H9 (cell line): ENCODE data around the gene SSPN. TPM values are rescaled to one million over a fixed set of nuclear protein-coding genes. Genes with fewer than 3 reads are reported as not detected.

Experiments
- DNase-seq: peaks from one replicate; pipeline ENCODE4 v3.0.0-alpha.2; 2017
- H2AFZ ChIP-seq: one replicate; pipeline ENCODE4 v1.6.1; 2013; ENCODE audit warnings: mild to moderate bottlenecking, low read length, control low read depth, moderate library complexity
- H2AK5ac ChIP-seq: 2 replicates; pipeline ENCODE4 v1.6.1; 2013; ENCODE audit warnings: low read length, control low read depth, mixed read lengths; ENCODE audit not compliant: insufficient read length
- H2BK120ac ChIP-seq: one replicate; pipeline ENCODE4 v1.6.1; 2013; ENCODE audit warnings: low read depth, mild to moderate bottlenecking, low read length, control low read depth, inconsistent platforms; ENCODE audit not compliant: poor library complexity, severe bottlenecking
- H2BK12ac ChIP-seq: 2 replicates; pipeline ENCODE4 v1.6.1; 2013; ENCODE audit warnings: low read length, control low read depth, mixed read lengths, low read depth; ENCODE audit not compliant: insufficient read length
- H2BK15ac ChIP-seq: 2 replicates; pipeline ENCODE4 v1.6.1; 2013; ENCODE audit warnings: low read depth, low read length, control low read depth
- H2BK20ac ChIP-seq: one replicate; pipeline ENCODE4 v1.6.1; 2013; ENCODE audit warnings: low read depth, mild to moderate bottlenecking, low read length, control low read depth, inconsistent platforms; ENCODE audit not compliant: poor library complexity, severe bottlenecking
- H2BK5ac ChIP-seq: 2 replicates; pipeline ENCODE4 v1.6.1; 2013; ENCODE audit warnings: low read length, control low read depth, mixed read lengths; ENCODE audit not compliant: insufficient read length
- H3K14ac ChIP-seq: 2 replicates; pipeline ENCODE4 v1.6.1; 2013; ENCODE audit warnings: low read length, control low read depth; ENCODE audit not compliant: insufficient read depth
- H3K18ac ChIP-seq: 2 replicates; pipeline ENCODE4 v1.6.1; 2013; ENCODE audit warnings: low read depth, mild to moderate bottlenecking, mixed read lengths, low read length, control low read depth; ENCODE audit not compliant: insufficient read length
- H3K23ac ChIP-seq: 2 replicates; pipeline ENCODE4 v1.6.1; 2013; ENCODE audit warnings: low read length, control low read depth, mixed read lengths, low read depth; ENCODE audit not compliant: insufficient read length
- H3K23me2 ChIP-seq: 2 replicates; pipeline ENCODE4 v1.6.1; 2013; ENCODE audit warnings: low read depth, mild to moderate bottlenecking, mixed read lengths, low read length, control low read depth; ENCODE audit not compliant: insufficient read length, poor library complexity, severe bottlenecking
- H3K27ac ChIP-seq: 2 replicates; pipeline ENCODE4 v1.5.1; 2013; ENCODE audit warnings: low read length, control low read depth, mixed read lengths, low read depth; ENCODE audit not compliant: insufficient read length
- H3K27me3 ChIP-seq: 2 replicates; pipeline ENCODE4 v1.6.1; 2013; ENCODE audit warnings: low read length, control low read depth, inconsistent platforms; ENCODE audit not compliant: insufficient read depth
- H3K4ac ChIP-seq: 2 replicates; pipeline ENCODE4 v1.6.1; 2013; ENCODE audit warnings: low read depth, mild to moderate bottlenecking, control low read depth, inconsistent platforms, low read length, moderate library complexity
- H3K4me1 ChIP-seq: 2 replicates; pipeline ENCODE4 v1.6.1; 2013; ENCODE audit warnings: low read length, control low read depth, inconsistent platforms; ENCODE audit not compliant: insufficient read depth
- H3K4me2 ChIP-seq: 2 replicates; pipeline ENCODE4 v1.6.1; 2013; ENCODE audit warnings: low read length, control low read depth, mixed read lengths; ENCODE audit not compliant: insufficient read length, insufficient read depth
- H3K56ac ChIP-seq: 2 replicates; pipeline ENCODE4 v1.6.1; 2013; ENCODE audit warnings: low read depth, mild to moderate bottlenecking, mixed read lengths, low read length, control low read depth; ENCODE audit not compliant: insufficient read length
- H3K79me1 ChIP-seq: 2 replicates; pipeline ENCODE4 v1.6.1; 2013; ENCODE audit warnings: low read depth, mild to moderate bottlenecking, moderate library complexity, low read length, control low read depth, inconsistent platforms; ENCODE audit not compliant: insufficient read depth, poor library complexity, severe bottlenecking
- H3K79me2 ChIP-seq: 2 replicates; pipeline ENCODE4 v1.6.1; 2013; ENCODE audit warnings: low read length, control low read depth, inconsistent platforms; ENCODE audit not compliant: insufficient read depth
- H3K9ac ChIP-seq: 2 replicates; pipeline ENCODE4 v1.6.1; 2013; ENCODE audit warnings: low read length, control low read depth, mixed read lengths; ENCODE audit not compliant: insufficient read length; ENCODE audit errors: extremely low read depth
- H3K9me3 ChIP-seq: one replicate; pipeline ENCODE4 v1.6.1; 2013; ENCODE audit warnings: low read depth, low read length, inconsistent platforms; ENCODE audit not compliant: control insufficient read depth
- H3T11ph ChIP-seq: one replicate; pipeline ENCODE4 v1.6.1; 2013; ENCODE audit warnings: mild to moderate bottlenecking, low read length, control low read depth, inconsistent platforms
- H4K20me1 ChIP-seq: one replicate; pipeline ENCODE4 v1.6.1; 2013; ENCODE audit not compliant: control insufficient read depth, insufficient read length, insufficient read depth
- H4K5ac ChIP-seq: 2 replicates; pipeline ENCODE4 v1.6.1; 2013; ENCODE audit warnings: low read depth, mild to moderate bottlenecking, mixed read lengths, low read length, control low read depth; ENCODE audit not compliant: insufficient read length
- H4K8ac ChIP-seq: replicated peaks from 2 replicates; pipeline ENCODE4 v1.6.1; 2013; ENCODE audit warnings: low read length, control low read depth, mixed read lengths, low read depth; ENCODE audit not compliant: insufficient read length
- H4K91ac ChIP-seq: 2 replicates; pipeline ENCODE4 v1.6.1; 2013; ENCODE audit warnings: low read depth, mild to moderate bottlenecking, moderate library complexity, mixed read lengths, low read length, control low read depth; ENCODE audit not compliant: insufficient read length
- H3K27ac Mint-ChIP-seq, 3 experiments: 2 replicates in 2 of 3; 3 replicates in 1 of 3; pipeline ENCODE4 v1.8.0; 2020 to 2021; ENCODE audit warnings: mixed read lengths in 3 of 3, mild to moderate bottlenecking in 1 of 3, moderate library complexity in 1 of 3
- H3K27me3 Mint-ChIP-seq: 2 replicates; pipeline ENCODE4 v1.8.0; 2021; ENCODE audit warnings: low read depth, mild to moderate bottlenecking, moderate library complexity, mixed read lengths
- H3K36me3 Mint-ChIP-seq, 3 experiments: 2 replicates in 2 of 3; 3 replicates in 1 of 3; pipeline ENCODE4 v1.8.0; 2020 to 2021; ENCODE audit warnings: low read depth in 3 of 3, mixed read lengths in 3 of 3; ENCODE audit not compliant: insufficient read depth in 1 of 3
- H3K4me1 Mint-ChIP-seq, 2 experiments: 2 replicates each; pipeline ENCODE4 v1.8.0; 2020; ENCODE audit warnings: mixed read lengths in 2 of 2
- H3K4me3 Mint-ChIP-seq, 2 experiments: 2 replicates in 1 of 2; 3 replicates in 1 of 2; pipeline ENCODE4 v1.8.0; 2020 to 2021; ENCODE audit warnings: mild to moderate bottlenecking in 2 of 2, mixed read lengths in 2 of 2, moderate library complexity in 1 of 2
- H3K9me3 Mint-ChIP-seq, 2 experiments: 2 replicates in 1 of 2; 3 replicates in 1 of 2; pipeline ENCODE4 v1.8.0; 2020; ENCODE audit warnings: mild to moderate bottlenecking in 2 of 2, mixed read lengths in 2 of 2, moderate library complexity in 1 of 2
- CTCF ChIP-seq: fragments of 200-600 bp; sonication (generic); conservative IDR thresholded peaks from 3 replicates; pipeline ENCODE4 v1.8.0; 2021; ENCODE audit warnings: antibody characterized with exemption, mild to moderate bottlenecking
- WGBS: extraction: QIAGEN DNeasy Blood & Tissue Kit; methylation state at CpG from one replicate; pipeline ENCODE4 v1.1.7; 2013; ENCODE audit warnings: missing lambda C conversion rate, low lambda C conversion rate, mixed read lengths; ENCODE audit not compliant: insufficient read length; ENCODE audit errors: extremely low coverage; 5-methylcytosine and 5-hydroxymethylcytosine counted together
- total RNA-seq: library from RNA; stranded (reverse); gene quantifications from 2 replicates; pipeline ENCODE4 v1.2.1, GENCODE V29; 2021

SSPN gene
- total RNA-seq, 1 experiment from 2014 or later: 0.81 TPM

DNA sequence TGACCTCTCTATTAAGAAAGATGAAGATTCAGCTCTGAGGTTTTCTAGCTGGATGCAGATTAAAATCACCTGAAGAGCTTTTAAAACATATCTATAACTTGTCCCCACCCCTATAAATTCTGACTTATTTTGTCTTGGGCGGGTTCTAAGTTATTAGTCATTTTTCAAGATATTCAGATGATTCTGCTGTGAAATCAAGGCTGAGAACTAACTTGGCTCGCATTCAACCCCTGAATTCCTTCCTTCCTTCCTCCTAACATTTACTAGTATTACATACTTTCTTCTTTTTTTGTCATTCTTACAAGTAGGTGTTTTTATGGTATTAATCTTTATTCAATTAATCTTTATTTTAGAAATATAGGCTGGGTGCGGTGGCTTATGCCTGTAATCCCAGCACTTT lies 55.4 kb downstream of the SSPN start:
- no peaks in the 10 kb centered on the region for H3K27me3 ChIP-seq
- no peak for TF ChIP-seq CTCF

More for the DNA sequence above, 55.4 kb downstream of the SSPN start:
- Mint-ChIP-seq H3K36me3 (peaks cover 2 to 12% (median 8%) of the 10 kb centered on the region in 3 experiments; a peak in 6 of 7 replicates), H3K9me3 (peaks cover 13 to 18% of the 10 kb centered on the region in 2 experiments; a peak in 4 of 5 replicates), H3K27me3 (no peaks in the 10 kb centered on the region), H3K4me1 (no peaks in the 10 kb centered on the region), H3K4me3 (no peak overlapping the region), H3K27ac (no peak overlapping the region; a peak in 1 of 7 replicates)
- H3K79me2 ChIP-seq: no peaks in the 10 kb centered on the region
- H3K9me3 ChIP-seq: peaks cover 4% of the 10 kb centered on the region
- DNase-seq: no peak
- no peak overlapping the region for H2BK120ac ChIP-seq
- H2BK5ac ChIP-seq: no peak overlapping the region
- WGBS: no CpG with 5 or more reads among the region's 3 CpGs
- no peak overlapping the region for H3K18ac ChIP-seq
- no peak overlapping the region for H2BK12ac ChIP-seq
- no peak overlapping the region for H4K91ac ChIP-seq
- no peak overlapping the region for H3K23ac ChIP-seq
- no peaks in the 10 kb centered on the region for H3K4me1 ChIP-seq
- no peak overlapping the region for H2AFZ ChIP-seq
- no peak overlapping the region for H3K9ac ChIP-seq
- no peak overlapping the region for H2AK5ac ChIP-seq
- no peak overlapping the region for H3T11ph ChIP-seq
- H4K8ac ChIP-seq: no peak overlapping the region
- H2BK15ac ChIP-seq: no peak overlapping the region
- H3K27ac ChIP-seq: no peak overlapping the region
- H3K14ac ChIP-seq: no peak overlapping the region
- H2BK20ac ChIP-seq: no peak overlapping the region
- H3K4me2 ChIP-seq: no peak overlapping the region
- no peaks in the 10 kb centered on the region for H3K23me2 ChIP-seq
- no peaks in the 10 kb centered on the region for H3K79me1 ChIP-seq
- no peaks in the 10 kb centered on the region for H4K20me1 ChIP-seq
- no peak overlapping the region for H3K4ac ChIP-seq
- no peak overlapping the region for H4K5ac ChIP-seq
- H3K56ac ChIP-seq: no peak overlapping the region
